GM23248 (cell line): ENCODE data around the gene TAB3. TPM values are rescaled to one million over a fixed set of nuclear protein-coding genes. Genes with fewer than 3 reads are reported as not detected.
"Not testable (repeated sequence)": the region's sequence is repeated elsewhere in the genome, so short reads cannot be mapped to it uniquely, and the experiment has no call there.

Experiments
- DNase-seq: peaks from one replicate; pipeline ENCODE4 v3.0.0-alpha.2; 2015
- H2AFZ ChIP-seq: fragments of 200-600 bp; sonication (generic); 2 replicates; pipeline ENCODE4 v1.6.1; 2016; ENCODE audit warnings: antibody characterized with exemption
- H3F3A ChIP-seq: fragments of 200-600 bp; sonication (generic); 2 replicates; pipeline ENCODE4 v1.6.1; 2016; ENCODE audit warnings: mild to moderate bottlenecking, antibody characterized with exemption, mixed run types; ENCODE audit not compliant: insufficient read depth
- H3K27ac ChIP-seq: fragments of 200-600 bp; sonication (generic); 2 replicates; pipeline ENCODE4 v1.5.1; 2016; ENCODE audit warnings: mild to moderate bottlenecking
- H3K27me3 ChIP-seq: fragments of 200-600 bp; sonication (generic); replicated peaks from 2 replicates; pipeline ENCODE4 v1.6.1; 2016; ENCODE audit warnings: mild to moderate bottlenecking; ENCODE audit not compliant: insufficient read depth
- H3K36me3 ChIP-seq: fragments of 200-600 bp; sonication (generic); 2 replicates; pipeline ENCODE4 v1.6.1; 2016; ENCODE audit warnings: low read depth, mild to moderate bottlenecking
- H3K4me1 ChIP-seq: fragments of 200-600 bp; sonication (generic); 2 replicates; pipeline ENCODE4 v1.6.1; 2016; ENCODE audit warnings: mild to moderate bottlenecking; ENCODE audit not compliant: insufficient read depth
- H3K4me2 ChIP-seq: fragments of 200-600 bp; sonication (generic); one replicate; pipeline ENCODE4 v1.6.1; 2016; ENCODE audit warnings: mild to moderate bottlenecking; ENCODE audit not compliant: unreplicated experiment
- H3K4me3 ChIP-seq: fragments of 200-600 bp; sonication (generic); 2 replicates; pipeline ENCODE4 v1.5.1; 2016; ENCODE audit warnings: mild to moderate bottlenecking
- H3K79me2 ChIP-seq: fragments of 200-600 bp; sonication (generic); 2 replicates; pipeline ENCODE4 v1.6.1; 2016; ENCODE audit warnings: mild to moderate bottlenecking; ENCODE audit not compliant: insufficient read depth
- H3K9ac ChIP-seq: fragments of 200-600 bp; sonication (generic); 2 replicates; pipeline ENCODE4 v1.6.1; 2016; ENCODE audit warnings: mild to moderate bottlenecking
- H3K9me2 ChIP-seq: fragments of 200-600 bp; sonication (generic); 2 replicates; pipeline ENCODE4 v1.6.1; 2016; ENCODE audit warnings: mixed run types, mild to moderate bottlenecking, moderate library complexity; ENCODE audit not compliant: insufficient read depth
- H3K9me3 ChIP-seq: fragments of 200-600 bp; sonication (generic); one replicate; pipeline ENCODE4 v1.6.1; 2017; ENCODE audit warnings: low read depth
- H4K20me1 ChIP-seq: fragments of 200-600 bp; sonication (generic); 2 replicates; pipeline ENCODE4 v1.6.0; 2016; ENCODE audit not compliant: insufficient read depth
- EZH2 ChIP-seq: fragments of 200-600 bp; sonication (generic); IDR thresholded peaks from 2 replicates; pipeline ENCODE4 v1.6.1; 2018; ENCODE audit warnings: antibody characterized with exemption, mild to moderate bottlenecking; ENCODE audit not compliant: insufficient read depth, poor library complexity, severe bottlenecking
- EZH2phosphoT487 ChIP-seq: fragments of 200-600 bp; sonication (generic); IDR thresholded peaks from 2 replicates; pipeline ENCODE4 v1.6.1; 2018; ENCODE audit warnings: antibody characterized with exemption, moderate library complexity, mild to moderate bottlenecking, low read depth; ENCODE audit not compliant: insufficient read depth
- WGBS, 2 experiments: methylation state at CpG; one replicate each; pipeline ENCODE4 v1.1.6; 2015 to 2017; ENCODE audit warnings: low lambda C conversion rate in 2 of 2, low coverage in 1 of 2; ENCODE audit errors: missing lambda C conversion rate in 2 of 2; 5-methylcytosine and 5-hydroxymethylcytosine counted together
- in situ Hi-C: fragments of 300-500 bp; cut with MboI; formaldehyde crosslinking; loops from 2 replicates; pipeline ENCODE4 v1.15.0; 2020
- polyA plus RNA-seq: library from polyadenylated mRNA; unstranded; fragments of >200 nt; fragmentation: Nextera tagmentation; extraction: Ambion mirVana; gene quantifications from 2 replicates; pipeline ENCODE4 v1.2.1, GENCODE V29; 2016
- total RNA-seq: library from RNA; depleted of rRNA; stranded (reverse); fragments of >200 nt; shearing (Covaris generic); gene quantifications from 2 replicates; pipeline ENCODE4 v1.2.3, GENCODE V29; 2014

The TAB3 gene
- total and polyA plus RNA-seq, 2 experiments from 2014 or later, result 4.2 to 20.4 TPM

- H3K27ac ChIP-seq, result no peak overlapping the region
- no peaks in the 10 kb centered on the region for H4K20me1 ChIP-seq
- no peaks in the 10 kb centered on the region for H3K27me3 ChIP-seq
- H3K9ac ChIP-seq, result no peak overlapping the region
- WGBS, 2 experiments, result 56 to 59% methylated on average over 7 of the region's 7 CpGs
- H3K4me2 ChIP-seq, result no peak overlapping the region
- no peak overlapping the region for H3K4me3 ChIP-seq
- in situ Hi-C loops, result no loop called here
- no peaks in the 10 kb centered on the region for H3K9me3 ChIP-seq
- H3K4me1 ChIP-seq, result no peaks in the 10 kb centered on the region
- H3F3A ChIP-seq, result no peaks in the 10 kb centered on the region
- H3K9me2 ChIP-seq, result no peaks in the 10 kb centered on the region
- no peaks in the 10 kb centered on the region for H3K36me3 ChIP-seq
- no peak for TF ChIP-seq EZH2phosphoT487
- TF ChIP-seq EZH2, result no peak
- no peak for DNase-seq
- H3K79me2 ChIP-seq, result no peaks in the 10 kb centered on the region
- H2AFZ ChIP-seq, result no peak overlapping the region
Observed at GRCh38 chrX:30806187-30806728, 82.8 kb downstream of the TAB3 start.

GRCh38 chrX:30804462-30804861, 84.6 kb downstream of the TAB3 start:
- in situ Hi-C loops, result no loop called here
- no peaks in the 10 kb centered on the region for H3K9me2 ChIP-seq
- no peaks in the 10 kb centered on the region for H4K20me1 ChIP-seq
- DNase-seq, result no peak
- H3F3A ChIP-seq, result no peaks in the 10 kb centered on the region
- no peak overlapping the region for H3K9ac ChIP-seq
- H3K36me3 ChIP-seq, result no peaks in the 10 kb centered on the region
- H3K27me3 ChIP-seq, result no peaks in the 10 kb centered on the region
- no peak overlapping the region for H2AFZ ChIP-seq
- TF ChIP-seq EZH2 (no peak), EZH2phosphoT487 (no peak)
- H3K4me3 ChIP-seq, result no peak overlapping the region
- no peak overlapping the region for H3K4me2 ChIP-seq
- no peaks in the 10 kb centered on the region for H3K9me3 ChIP-seq
- no peak overlapping the region for H3K27ac ChIP-seq
- H3K4me1 ChIP-seq, result no peaks in the 10 kb centered on the region
- no peaks in the 10 kb centered on the region for H3K79me2 ChIP-seq
- WGBS, 2 experiments, result 18 to 41% methylated on average over 2 of the region's 2 CpGs

- Histone ChIP-seq H3K27ac (no peak overlapping the region), H3K27me3 (no peaks in the 10 kb centered on the region), H3K9ac (no peak overlapping the region), H3K9me2 (no peaks in the 10 kb centered on the region), H4K20me1 (no peaks in the 10 kb centered on the region), H3K4me3 (no peak overlapping the region), H3K9me3 (no peaks in the 10 kb centered on the region), H3K4me2 (no peak overlapping the region), H2AFZ (no peak overlapping the region), H3K79me2 (no peaks in the 10 kb centered on the region), H3K36me3 (no peaks in the 10 kb centered on the region), H3K4me1 (no peaks in the 10 kb centered on the region), H3F3A (no peaks in the 10 kb centered on the region)
- in situ Hi-C loops, result no loop called here
- no peak for DNase-seq
- TF ChIP-seq EZH2, result no peak
- no peak for TF ChIP-seq EZH2phosphoT487
- 0% methylated on average over 1 of the region's 1 CpG; no CpG with 5 or more reads in 1 of the 2 experiments for WGBS, 2 experiments
Observed at GRCh38 chrX:30800901-30801300, 88.2 kb downstream of the TAB3 start.

- H3K9me2 ChIP-seq, result no peaks in the 10 kb centered on the region
- no peak for DNase-seq
- H4K20me1 ChIP-seq, result no peaks in the 10 kb centered on the region
- no peaks in the 10 kb centered on the region for H3K79me2 ChIP-seq
- no peaks in the 10 kb centered on the region for H3K4me1 ChIP-seq
- 16 to 31% methylated on average over 2 of the region's 2 CpGs for WGBS, 2 experiments
- H3K36me3 ChIP-seq, result no peaks in the 10 kb centered on the region
- no peak overlapping the region for H3K4me3 ChIP-seq
- no peak for TF ChIP-seq EZH2
- TF ChIP-seq EZH2phosphoT487, result no peak
- H3K27me3 ChIP-seq, result no peaks in the 10 kb centered on the region
- in situ Hi-C loops, result no loop called here
- H3K27ac ChIP-seq, result no peak overlapping the region
- no peaks in the 10 kb centered on the region for H3K9me3 ChIP-seq
- H3K4me2 ChIP-seq, result no peak overlapping the region
- no peak overlapping the region for H2AFZ ChIP-seq
- no peaks in the 10 kb centered on the region for H3F3A ChIP-seq
- no peak overlapping the region for H3K9ac ChIP-seq
Observed at GRCh38 chrX:30799327-30799726, 89.7 kb downstream of the TAB3 start.

GRCh38 chrX:30798810-30799209, 90.2 kb downstream of the TAB3 start:
- H3K9ac ChIP-seq, result no peak overlapping the region
- no peaks in the 10 kb centered on the region for H3K36me3 ChIP-seq
- no peaks in the 10 kb centered on the region for H3K9me3 ChIP-seq
- H2AFZ ChIP-seq, result no peak overlapping the region
- no peaks in the 10 kb centered on the region for H3K9me2 ChIP-seq
- H3F3A ChIP-seq, result no peaks in the 10 kb centered on the region
- no peaks in the 10 kb centered on the region for H3K27me3 ChIP-seq
- TF ChIP-seq EZH2 (no peak), EZH2phosphoT487 (no peak)
- no peak overlapping the region for H3K4me2 ChIP-seq
- no peak for DNase-seq
- in situ Hi-C loops, result no loop called here
- 70 to 83% methylated on average over 3 of the region's 3 CpGs for WGBS, 2 experiments
- H3K27ac ChIP-seq, result no peak overlapping the region
- H3K79me2 ChIP-seq, result no peaks in the 10 kb centered on the region
- H3K4me1 ChIP-seq, result no peaks in the 10 kb centered on the region
- no peak overlapping the region for H3K4me3 ChIP-seq
- no peaks in the 10 kb centered on the region for H4K20me1 ChIP-seq

- in situ Hi-C loops, H3K9me2 ChIP-seq, H3K27ac ChIP-seq, H3K4me3 ChIP-seq, H3K9me3 ChIP-seq, H3K27me3 ChIP-seq, H2AFZ ChIP-seq, H3K79me2 ChIP-seq, H3K9ac ChIP-seq, H3F3A ChIP-seq, H3K4me2 ChIP-seq, H4K20me1 ChIP-seq, H3K36me3 ChIP-seq, H3K4me1 ChIP-seq, DNase-seq: not testable (repeated sequence)
- 8% methylated on average over 1 of the region's 1 CpG; no CpG with 5 or more reads in 1 of the 2 experiments for whole genome bisulfite sequencing, 2 experiments
Observed at GRCh38 chrX:30797301-30797700, 91.8 kb downstream of the TAB3 start.
